IPS-11a (cell line): ENCODE results near the gene MXD1.
"Not testable (repeated sequence)": the region's sequence is repeated elsewhere in the genome, so short reads cannot be mapped to it uniquely, and the experiment has no call there.

Experiments
- H3K4me3 ChIP-seq: one replicate; pipeline ENCODE4 v1.5.1; 2013; ENCODE audit warnings: low read depth, low read length, control low read depth

MXD1 gene, protein sequence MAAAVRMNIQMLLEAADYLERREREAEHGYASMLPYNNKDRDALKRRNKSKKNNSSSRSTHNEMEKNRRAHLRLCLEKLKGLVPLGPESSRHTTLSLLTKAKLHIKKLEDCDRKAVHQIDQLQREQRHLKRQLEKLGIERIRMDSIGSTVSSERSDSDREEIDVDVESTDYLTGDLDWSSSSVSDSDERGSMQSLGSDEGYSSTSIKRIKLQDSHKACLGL

DNA sequence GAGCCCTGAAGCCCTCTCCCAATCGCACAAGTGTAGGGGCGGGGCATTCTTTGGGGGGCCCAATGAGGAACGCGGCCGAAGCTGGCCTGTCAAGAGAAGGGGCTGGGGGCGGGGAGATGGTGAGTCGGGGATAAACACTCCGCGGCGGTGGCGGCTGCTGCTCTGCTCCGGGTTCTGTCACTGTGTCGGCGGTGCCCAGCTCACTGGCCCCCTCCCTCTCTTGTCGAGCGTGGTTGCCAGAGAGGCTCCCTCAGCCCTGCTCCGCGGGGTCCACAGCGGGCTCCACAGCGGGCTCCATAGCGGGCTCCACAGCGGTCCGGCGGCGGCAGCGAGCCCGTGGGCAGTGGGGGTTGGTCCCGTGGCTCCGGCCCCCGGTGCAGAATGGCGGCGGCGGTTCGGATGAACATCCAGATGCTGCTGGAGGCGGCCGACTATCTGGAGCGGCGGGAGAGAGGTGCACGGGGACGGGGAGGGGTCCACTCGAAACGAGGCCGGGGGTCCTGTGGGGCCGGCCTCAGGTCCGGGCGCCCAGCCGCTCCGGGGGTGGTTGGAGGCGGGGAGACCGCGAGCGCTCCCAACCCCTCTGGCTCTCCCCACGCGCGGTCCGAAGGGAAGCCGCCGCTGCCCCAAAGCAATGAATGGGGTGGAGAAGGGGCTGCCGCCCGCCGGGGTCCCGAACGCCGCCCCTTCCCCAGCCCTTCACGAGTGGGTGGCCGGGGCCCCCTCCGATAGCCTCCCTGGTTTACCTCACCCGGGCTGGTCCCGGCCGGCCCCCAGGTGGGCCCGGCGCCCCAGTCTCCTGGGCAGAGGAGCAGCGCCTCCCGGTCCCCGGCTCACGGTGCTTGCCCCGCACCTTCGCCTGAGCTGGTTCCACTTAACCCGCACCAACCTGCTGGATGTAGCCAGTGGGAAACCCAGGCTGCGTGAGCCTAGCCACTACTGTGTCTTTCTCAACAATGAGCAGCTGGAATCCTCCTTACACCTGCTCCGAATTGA lies at the start of gene MXD1:
Gene MXD1 (plus strand): TSS at position 160 of the 996 bp plus-strand sequence. CDS start 222 bp downstream, at position 382.
- peak within 1 kb of the TSS; percentile 67 for H3K4me3 ChIP-seq

- H3K4me3 ChIP-seq, result no peak overlapping the region
These were observed 26.5 kb upstream of the MXD1 start for GRCh38 chr2:69888451-69888850.

DNA sequence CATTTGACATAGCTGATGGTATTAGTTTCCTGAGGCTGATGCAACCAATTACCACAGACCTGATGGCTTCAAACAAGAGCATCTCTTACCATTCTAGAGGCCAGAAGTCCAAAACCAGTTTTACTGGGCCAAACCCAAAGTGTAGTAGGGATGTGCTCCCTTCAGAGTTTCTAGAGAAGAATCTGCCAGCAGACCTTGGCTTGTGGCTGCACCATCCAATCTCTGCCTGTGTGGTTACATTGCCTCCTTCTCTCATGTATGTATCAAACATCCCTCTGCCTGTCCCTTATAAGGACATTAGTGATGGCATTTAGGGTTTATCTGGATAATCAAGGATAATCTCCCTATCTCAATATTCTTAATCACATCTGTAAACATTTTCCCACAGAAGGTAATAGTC lies 25.6 kb upstream of the MXD1 start:
- H3K4me3 ChIP-seq, result no peak overlapping the region

DNA sequence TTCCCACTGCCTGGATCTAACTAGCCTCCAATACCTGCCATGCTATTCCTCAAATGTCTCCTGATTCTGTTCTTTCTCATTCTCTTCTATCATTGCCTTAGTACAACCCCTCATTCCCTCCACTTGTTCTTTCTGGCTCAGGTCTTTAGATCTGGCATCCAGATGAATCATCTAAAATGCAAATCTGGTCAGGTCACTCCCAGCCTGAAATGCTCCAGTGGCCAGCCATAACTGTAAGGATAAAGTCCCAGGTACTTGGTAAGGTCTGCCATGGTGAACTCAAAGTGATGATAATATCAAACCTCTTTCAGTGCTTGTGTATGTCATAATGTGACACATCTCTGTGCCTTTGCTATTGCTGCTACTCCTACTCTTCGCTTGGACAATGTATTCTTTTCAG lies 24.0 kb upstream of the MXD1 start:
- H3K4me3 ChIP-seq, result no peak overlapping the region

- not testable (repeated sequence) for H3K4me3 ChIP-seq
These were observed 22.0 kb upstream of the MXD1 start for GRCh38 chr2:69892838-69893424.

- H3K4me3 ChIP-seq, result peak within 1 kb of the TSS; percentile 95
These were observed 21.0 kb upstream of the MXD1 start, which contains the start of gene SNRNP27 for GRCh38 chr2:69893684-69894551. SNRNP27 (plus strand) TSS chr2:69893956; CDS start chr2:69893985, 29 bp downstream.

DNA sequence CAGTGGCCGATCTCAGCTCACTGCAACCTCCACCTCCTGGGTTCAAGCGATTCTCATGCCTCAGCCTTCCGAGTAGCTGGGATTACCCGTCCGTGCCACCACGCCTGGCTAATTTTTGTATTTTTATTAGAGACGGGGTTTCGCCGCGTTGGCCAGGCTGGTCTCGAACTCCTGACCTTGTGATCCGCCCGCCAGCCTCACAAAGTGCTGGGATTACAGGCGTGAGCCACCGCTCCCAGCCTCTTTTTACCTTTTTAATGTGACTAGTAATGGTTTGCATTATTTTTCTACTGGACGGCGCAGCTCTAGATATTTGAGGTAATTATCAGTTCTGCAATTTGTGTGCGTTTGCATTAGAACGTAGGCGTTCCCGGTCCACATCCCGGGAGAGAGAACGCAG lies 20.2 kb upstream of the MXD1 start:
- peak overlapping the region; percentile 95 for H3K4me3 ChIP-seq

GRCh38 chr2:69902213-69902922 lies 12.5 kb upstream of the MXD1 start:
- H3K4me3 ChIP-seq, result no peak overlapping the region

DNA sequence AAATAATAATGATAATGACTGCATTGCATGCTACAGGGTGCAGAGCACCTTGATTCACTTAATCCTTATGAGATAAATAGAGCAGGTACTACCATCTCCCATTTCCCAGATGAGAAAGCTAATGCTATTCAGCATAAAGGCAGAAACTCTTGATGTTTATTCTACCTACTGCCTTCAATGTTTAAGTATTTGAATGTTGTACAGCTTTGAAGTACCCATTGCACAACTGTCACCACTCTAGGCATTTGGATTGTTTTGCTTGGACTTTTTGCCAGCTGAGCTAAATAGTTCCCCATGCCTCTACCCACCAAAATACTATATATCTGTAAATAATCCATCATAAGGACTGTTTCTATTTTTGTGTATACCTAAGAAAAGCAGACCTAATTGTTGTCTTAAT lies 7.7 kb upstream of the MXD1 start:
- no peak overlapping the region for H3K4me3 ChIP-seq

- no peak overlapping the region for H3K4me3 ChIP-seq
These were observed 2.8 kb upstream of the MXD1 start for GRCh38 chr2:69911985-69912563.

- H3K4me3 ChIP-seq, result peak overlapping the region; percentile 57
These were observed 552 bp upstream of the MXD1 start for GRCh38 chr2:69914164-69914949.

- H3K4me3 ChIP-seq, result no peak overlapping the region
These were observed 1.2 kb downstream of the MXD1 start for GRCh38 chr2:69916106-69916505.

- H3K4me3 ChIP-seq, result no peak overlapping the region
These were observed 2.9 kb downstream of the MXD1 start for GRCh38 chr2:69917852-69918251.

DNA sequence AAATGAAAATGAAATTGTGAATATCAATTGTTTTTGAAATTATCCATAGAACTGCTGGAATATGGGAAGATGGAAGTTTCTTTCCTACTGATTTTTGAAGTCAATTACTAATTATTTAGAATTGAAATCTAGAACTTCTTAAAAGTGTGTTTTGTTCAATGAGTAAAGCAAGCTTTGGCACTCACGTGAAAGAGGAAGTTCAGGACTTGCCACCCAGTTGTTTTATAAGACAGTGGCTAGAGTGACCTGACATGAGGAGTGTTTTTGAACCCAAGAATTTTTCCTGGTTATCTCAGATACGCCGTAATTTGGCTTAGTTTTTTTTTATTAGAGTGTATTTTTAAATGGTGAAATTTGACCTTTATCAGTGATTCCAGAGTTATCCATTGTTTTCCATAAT lies 3.5 kb downstream of the MXD1 start:
- no peak overlapping the region for H3K4me3 ChIP-seq

DNA sequence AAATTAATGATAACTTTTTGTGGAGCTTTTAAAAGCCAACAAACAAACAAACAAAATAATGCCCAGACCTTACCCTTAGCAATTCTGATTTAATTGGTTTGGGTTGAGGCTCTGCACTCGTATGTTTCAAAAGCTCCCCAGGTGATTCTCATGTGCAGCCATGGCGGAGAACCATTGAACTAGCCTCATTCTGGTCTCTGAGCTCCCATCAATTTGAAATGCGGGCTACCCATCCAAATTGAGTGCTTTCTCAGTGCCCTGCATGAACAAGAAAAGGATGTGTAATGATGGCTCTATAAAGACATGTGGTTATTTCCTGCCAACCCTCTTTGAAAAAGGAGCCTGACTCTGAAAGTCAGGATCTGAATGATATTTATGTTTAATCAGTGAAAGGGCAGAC lies 8.2 kb downstream of the MXD1 start:
- H3K4me3 ChIP-seq, result no peak overlapping the region

DNA sequence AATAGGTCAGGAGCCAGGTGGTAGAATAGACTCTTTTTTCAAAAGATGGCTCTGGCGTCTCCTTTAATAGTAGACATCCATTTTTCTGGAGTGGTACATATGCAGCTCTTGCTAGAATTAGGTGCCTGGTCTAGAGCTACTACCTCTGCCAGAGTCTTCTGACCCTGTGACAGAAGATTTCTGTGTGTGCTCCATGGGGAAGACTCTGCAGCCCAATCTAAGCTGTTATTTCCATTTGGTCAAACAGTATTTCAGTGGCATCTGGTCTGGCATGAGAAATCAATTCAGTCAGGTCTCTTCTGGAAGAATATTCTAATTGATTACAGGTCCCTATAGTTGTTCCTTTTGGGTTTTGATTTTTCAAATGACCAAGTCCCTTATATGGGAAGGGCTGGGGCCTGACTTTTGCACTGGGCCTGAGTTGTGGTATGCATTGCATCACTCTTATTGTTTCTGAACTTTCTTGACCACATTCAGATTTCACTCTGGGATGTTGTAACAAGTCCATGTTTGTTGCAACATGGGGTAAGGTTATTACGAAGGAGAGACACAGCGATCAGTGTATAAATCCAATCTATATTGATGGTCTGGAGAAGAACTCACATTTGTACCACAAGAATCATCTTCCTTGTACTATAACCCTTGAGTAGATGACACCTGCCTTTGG lies 12.1 kb downstream of the MXD1 start:
- no peak overlapping the region for H3K4me3 ChIP-seq

DNA sequence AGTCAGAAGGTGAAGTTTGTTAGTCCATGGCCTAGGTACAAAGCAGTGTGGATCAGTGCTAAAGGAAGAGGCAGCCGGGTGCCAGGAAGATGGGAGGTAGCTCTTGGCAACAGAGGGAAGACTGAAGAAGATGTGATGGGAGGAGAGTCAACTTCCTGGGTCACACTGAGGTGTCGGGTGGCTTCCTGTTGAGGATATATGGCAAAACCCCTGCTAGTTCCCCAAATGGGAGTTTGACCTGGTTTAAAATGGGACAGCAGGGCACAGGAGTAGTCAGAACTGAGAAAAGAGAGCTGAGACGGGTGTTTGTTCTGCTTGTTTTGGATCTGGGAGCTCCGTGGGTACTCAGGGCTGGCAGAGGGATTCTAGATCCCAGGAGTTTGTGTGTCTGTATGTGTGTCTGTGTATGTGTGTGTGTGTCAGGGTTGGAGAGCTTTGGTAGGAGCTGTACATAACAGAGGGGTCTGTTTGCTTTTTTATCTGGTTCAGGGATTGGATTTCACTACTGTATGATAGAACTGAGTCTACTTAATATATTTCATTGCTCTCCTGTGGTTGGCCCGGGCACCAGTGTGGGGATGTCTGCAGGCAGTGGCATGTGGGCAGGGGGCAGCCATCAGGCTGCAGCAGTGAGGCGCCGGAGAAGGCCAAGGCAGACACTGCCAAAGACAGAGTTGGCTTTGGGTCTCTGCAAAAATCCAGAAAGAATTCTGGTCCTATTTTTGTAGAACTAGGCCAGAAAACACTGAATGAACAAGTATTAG lies 17.1 kb downstream of the MXD1 start:
- H3K4me3 ChIP-seq, result no peak overlapping the region

DNA sequence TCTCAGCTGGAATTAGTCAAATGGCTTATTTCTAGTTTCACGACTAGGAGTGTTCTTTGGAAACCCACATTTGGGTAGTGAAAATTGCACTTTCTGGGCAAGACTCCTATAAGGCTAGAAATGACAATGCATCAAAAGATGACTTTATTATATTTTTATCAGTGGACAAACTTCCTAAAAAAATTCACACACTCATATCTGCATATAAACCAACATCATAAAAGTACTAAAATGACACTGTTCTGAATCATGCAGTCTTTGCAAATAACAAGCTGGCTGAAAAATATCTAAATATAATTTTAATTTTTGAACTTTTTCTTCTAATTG lies 17.6 kb downstream of the MXD1 start:
- H3K4me3 ChIP-seq, result no peak overlapping the region
